ENCODE results near the gene FGF3.

FGF3 gene

GRCh38 chr11:69804769-69805508, 14.3 kb downstream of the FGF3 start:
- DNase-seq (ENCODE audit: low read depth in 2 of 2, low spot score in 1 of 2) = no peak

- no peak for DNase-seq (ENCODE audit: low read depth in 2 of 2, low spot score in 1 of 2)
Observed at GRCh38 chr11:69803604-69804218, 15.5 kb downstream of the FGF3 start.

GRCh38 chr11:69803022-69803421, 16.2 kb downstream of the FGF3 start:
- DNase-seq (ENCODE audit: low read depth in 2 of 2, low spot score in 1 of 2) = no peak

GRCh38 chr11:69802590-69802989, 16.6 kb downstream of the FGF3 start:
- DNase-seq (ENCODE audit: low read depth in 2 of 2, low spot score in 1 of 2) = no peak

- DNase-seq (ENCODE audit: low read depth in 2 of 2, low spot score in 1 of 2) = peak in 1 of 2 donors; percentile 3
Observed at GRCh38 chr11:69801513-69802335, 17.5 kb downstream of the FGF3 start.

- DNase-seq (ENCODE audit: low read depth in 2 of 2, low spot score in 1 of 2) = no peak
Observed at GRCh38 chr11:69800278-69800677, 18.9 kb downstream of the FGF3 start.

GRCh38 chr11:69799582-69799981, 19.6 kb downstream of the FGF3 start:
- no peak for DNase-seq (ENCODE audit: low read depth in 2 of 2, low spot score in 1 of 2)

GRCh38 chr11:69799097-69799496, 20.1 kb downstream of the FGF3 start:
- DNase-seq (ENCODE audit: low read depth in 2 of 2, low spot score in 1 of 2) = no peak

- no peak for DNase-seq (ENCODE audit: low read depth in 2 of 2, low spot score in 1 of 2)
Observed at GRCh38 chr11:69797737-69798528, 21.3 kb downstream of the FGF3 start.

- DNase-seq (ENCODE audit: low read depth in 2 of 2, low spot score in 1 of 2) = no peak
Observed at GRCh38 chr11:69797156-69797555, 22.1 kb downstream of the FGF3 start.

- DNase-seq (ENCODE audit: low read depth in 2 of 2, low spot score in 1 of 2) = no peak
Observed at GRCh38 chr11:69796063-69796462, 23.2 kb downstream of the FGF3 start.

- no peak for DNase-seq (ENCODE audit: low read depth in 2 of 2, low spot score in 1 of 2)
Observed at GRCh38 chr11:69791276-69792180, 27.7 kb downstream of the FGF3 start.

- no peak for DNase-seq (ENCODE audit: low read depth in 2 of 2, low spot score in 1 of 2)
Observed at GRCh38 chr11:69788956-69789355, 30.3 kb downstream of the FGF3 start.

GRCh38 chr11:69787906-69788305, 31.3 kb downstream of the FGF3 start:
- no peak for DNase-seq (ENCODE audit: low read depth in 2 of 2, low spot score in 1 of 2)

- DNase-seq (ENCODE audit: low read depth in 2 of 2, low spot score in 1 of 2) = no peak
Observed at GRCh38 chr11:69787457-69787856, 31.8 kb downstream of the FGF3 start.

- DNase-seq (ENCODE audit: low read depth in 2 of 2, low spot score in 1 of 2) = no peak
Observed at GRCh38 chr11:69781241-69781640, 38.0 kb downstream of the FGF3 start.

GRCh38 chr11:69778373-69778772, 40.8 kb downstream of the FGF3 start:
- no peak for DNase-seq (ENCODE audit: low read depth in 2 of 2, low spot score in 1 of 2)

GRCh38 chr11:69775163-69775755, 44.0 kb downstream of the FGF3 start, which contains the start of gene FGF4:
Gene FGF4 (minus strand): TSS chr11:69775341. CDS start chr11:69775084, 257 bp downstream.
- DNase-seq (ENCODE audit: low read depth in 2 of 2, low spot score in 1 of 2) = no peak

GRCh38 chr11:69774354-69775162, 44.7 kb downstream of the FGF3 start:
- no peak for DNase-seq (ENCODE audit: low read depth in 2 of 2, low spot score in 1 of 2)
